ENCODE measurements around the gene PLCB1.

PLCB1 gene

GRCh38 chr20:8213270-8213669, 81.2 kb downstream of the PLCB1 start:
- DNase-seq: no peak

GRCh38 chr20:8213831-8214587, 81.9 kb downstream of the PLCB1 start:
- no peak for DNase-seq

GRCh38 chr20:8215361-8215781, 83.3 kb downstream of the PLCB1 start:
- no peak for DNase-seq

GRCh38 chr20:8216375-8217200, 84.5 kb downstream of the PLCB1 start:
- no peak for DNase-seq

- DNase-seq: peak; percentile 72
These were observed 86.8 kb downstream of the PLCB1 start for GRCh38 chr20:8218861-8219260.

GRCh38 chr20:8219403-8219802, 87.3 kb downstream of the PLCB1 start:
- DNase-seq: no peak

GRCh38 chr20:8220716-8221115, 88.7 kb downstream of the PLCB1 start:
- no peak for DNase-seq

- no peak for DNase-seq
These were observed 89.9 kb downstream of the PLCB1 start for GRCh38 chr20:8221887-8222419.

- peak; percentile 87 for DNase-seq
These were observed 91.2 kb downstream of the PLCB1 start for GRCh38 chr20:8223091-8223870.

- DNase-seq: no peak
These were observed 93.6 kb downstream of the PLCB1 start for GRCh38 chr20:8225658-8226057.

GRCh38 chr20:8226106-8226505, 94.0 kb downstream of the PLCB1 start:
- DNase-seq: no peak

GRCh38 chr20:8227293-8227692, 95.2 kb downstream of the PLCB1 start:
- no peak for DNase-seq

- DNase-seq: no peak
These were observed 96.2 kb downstream of the PLCB1 start for GRCh38 chr20:8228315-8228714.

- DNase-seq: no peak
These were observed 97.0 kb downstream of the PLCB1 start for GRCh38 chr20:8229090-8229489.

- DNase-seq: no peak
These were observed 99.0 kb downstream of the PLCB1 start for GRCh38 chr20:8231038-8231437.

- no peak for DNase-seq
These were observed 100.3 kb downstream of the PLCB1 start for GRCh38 chr20:8232332-8232731.

GRCh38 chr20:8234580-8234979, 102.5 kb downstream of the PLCB1 start:
- DNase-seq: no peak

GRCh38 chr20:8242066-8242465, 110.0 kb downstream of the PLCB1 start:
- DNase-seq: no peak

GRCh38 chr20:8242827-8243724, 111.0 kb downstream of the PLCB1 start:
- DNase-seq: no peak

- DNase-seq: peak; percentile 36
These were observed 112.6 kb downstream of the PLCB1 start for GRCh38 chr20:8244637-8245036.

- DNase-seq: no peak
These were observed 114.1 kb downstream of the PLCB1 start for GRCh38 chr20:8246153-8246552.

- DNase-seq: no peak
These were observed 114.7 kb downstream of the PLCB1 start for GRCh38 chr20:8246716-8247115.
